H1 (cell line): ENCODE data around the gene FKBP5.

ENCODE experiments used
- EZH2 ChIP-seq: fragments of 200-600 bp; sonication (generic); IDR thresholded peaks from 2 replicates; pipeline ENCODE4 v1.7.1; 2012; ENCODE audit warnings: low read depth, mild to moderate bottlenecking, moderate library complexity, low read length, inconsistent platforms; ENCODE audit not compliant: severe bottlenecking
- TF ChIP-seq, protein P1 (sequence below), 3 experiments: IDR thresholded peaks; 1 replicate in 2 of 3; 2 replicates in 1 of 3; pipeline versions ENCODE4 v1.5.1 to v1.6.1; 2011; ENCODE audit warnings: low read length in 3 of 3, mild to moderate bottlenecking in 3 of 3, inconsistent platforms in 2 of 3, low read depth in 1 of 3, moderate library complexity in 1 of 3; ENCODE audit not compliant: insufficient read depth in 1 of 3; ENCODE audit errors: control extremely low read depth in 1 of 3

DNA sequence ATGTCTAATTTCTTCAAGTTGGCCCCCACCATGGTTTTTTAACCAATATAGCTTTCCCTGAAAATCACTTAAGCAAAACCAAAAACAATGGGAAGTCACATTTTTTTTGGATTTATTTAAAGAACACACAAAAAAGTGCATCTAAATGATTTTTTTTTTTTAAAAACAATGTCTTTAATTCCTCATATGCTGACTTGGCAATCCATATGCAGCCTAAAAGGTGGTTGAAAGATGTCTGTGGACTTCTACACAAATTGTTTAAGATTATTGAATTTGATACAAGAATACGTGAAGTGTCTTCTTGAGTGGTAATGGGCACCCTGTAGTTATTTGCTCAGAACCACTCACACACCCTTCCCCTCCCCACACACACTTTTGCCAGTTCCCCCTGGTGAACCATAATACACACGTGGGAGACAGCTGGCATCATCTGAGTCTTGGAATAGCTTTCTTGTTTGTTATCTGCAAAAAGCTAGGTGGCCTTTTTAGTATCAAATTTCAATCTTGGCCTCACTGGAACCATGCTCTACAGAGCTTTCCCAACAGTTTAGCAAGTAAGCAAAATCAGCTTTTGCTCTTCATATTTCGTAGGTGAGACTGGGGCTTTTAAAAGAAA is 115.1 kb downstream of the FKBP5 start:
- TF ChIP-seq, protein P1, sequence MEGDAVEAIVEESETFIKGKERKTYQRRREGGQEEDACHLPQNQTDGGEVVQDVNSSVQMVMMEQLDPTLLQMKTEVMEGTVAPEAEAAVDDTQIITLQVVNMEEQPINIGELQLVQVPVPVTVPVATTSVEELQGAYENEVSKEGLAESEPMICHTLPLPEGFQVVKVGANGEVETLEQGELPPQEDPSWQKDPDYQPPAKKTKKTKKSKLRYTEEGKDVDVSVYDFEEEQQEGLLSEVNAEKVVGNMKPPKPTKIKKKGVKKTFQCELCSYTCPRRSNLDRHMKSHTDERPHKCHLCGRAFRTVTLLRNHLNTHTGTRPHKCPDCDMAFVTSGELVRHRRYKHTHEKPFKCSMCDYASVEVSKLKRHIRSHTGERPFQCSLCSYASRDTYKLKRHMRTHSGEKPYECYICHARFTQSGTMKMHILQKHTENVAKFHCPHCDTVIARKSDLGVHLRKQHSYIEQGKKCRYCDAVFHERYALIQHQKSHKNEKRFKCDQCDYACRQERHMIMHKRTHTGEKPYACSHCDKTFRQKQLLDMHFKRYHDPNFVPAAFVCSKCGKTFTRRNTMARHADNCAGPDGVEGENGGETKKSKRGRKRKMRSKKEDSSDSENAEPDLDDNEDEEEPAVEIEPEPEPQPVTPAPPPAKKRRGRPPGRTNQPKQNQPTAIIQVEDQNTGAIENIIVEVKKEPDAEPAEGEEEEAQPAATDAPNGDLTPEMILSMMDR (IDR thresholded peaks at IDR 0.05; ENCODE audit: control extremely low read depth in 1 of 3, insufficient read depth in 1 of 3, low read depth in 1 of 3, low read length in 3 of 3) = no peak
- TF ChIP-seq EZH2 = no peak
